Measurements from ENCODE around the gene MLXIPL. TPM values are rescaled to one million over a fixed set of nuclear protein-coding genes. Genes with fewer than 3 reads are reported as not detected.

The MLXIPL gene
- total RNA-seq, 1 donor from 2014 or later: 8.7 TPM

DNA sequence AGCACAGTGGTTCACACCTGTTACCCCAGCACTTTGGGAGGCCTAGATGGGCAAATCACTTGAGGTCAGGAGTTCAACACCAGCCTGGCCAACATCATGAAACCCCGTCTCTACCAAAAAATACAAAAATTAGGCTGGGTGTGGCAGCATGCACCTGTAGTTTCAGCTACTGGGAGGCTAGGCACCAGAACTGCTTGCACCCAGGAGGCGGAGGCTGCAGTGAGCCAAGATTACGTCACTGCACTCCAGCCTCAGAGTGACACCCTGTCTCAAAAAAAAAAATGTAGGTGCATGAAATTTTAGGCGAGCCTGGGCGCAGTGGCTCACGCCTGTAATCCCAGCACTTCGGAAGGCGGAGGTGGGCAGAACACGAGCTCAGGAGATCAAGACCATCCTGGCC is 76.5 kb downstream of the MLXIPL start:
- Mint-ChIP-seq H3K4me3 (ENCODE audit: unreplicated experiment) (no peak overlapping the region), H3K9me3 (ENCODE audit: unreplicated experiment) (no peaks in the 10 kb centered on the region), H3K4me1 (ENCODE audit: unreplicated experiment) (no peaks in the 10 kb centered on the region), H3K27ac (ENCODE audit: unreplicated experiment) (no peak overlapping the region), H3K27me3 (ENCODE audit: unreplicated experiment) (peaks cover 1% of the 10 kb centered on the region), H3K36me3 (ENCODE audit: low read depth, unreplicated experiment) (peaks cover 8% of the 10 kb centered on the region)
- DNase-seq (ENCODE audit: low spot score): no peak
- TF ChIP-seq, protein P1, sequence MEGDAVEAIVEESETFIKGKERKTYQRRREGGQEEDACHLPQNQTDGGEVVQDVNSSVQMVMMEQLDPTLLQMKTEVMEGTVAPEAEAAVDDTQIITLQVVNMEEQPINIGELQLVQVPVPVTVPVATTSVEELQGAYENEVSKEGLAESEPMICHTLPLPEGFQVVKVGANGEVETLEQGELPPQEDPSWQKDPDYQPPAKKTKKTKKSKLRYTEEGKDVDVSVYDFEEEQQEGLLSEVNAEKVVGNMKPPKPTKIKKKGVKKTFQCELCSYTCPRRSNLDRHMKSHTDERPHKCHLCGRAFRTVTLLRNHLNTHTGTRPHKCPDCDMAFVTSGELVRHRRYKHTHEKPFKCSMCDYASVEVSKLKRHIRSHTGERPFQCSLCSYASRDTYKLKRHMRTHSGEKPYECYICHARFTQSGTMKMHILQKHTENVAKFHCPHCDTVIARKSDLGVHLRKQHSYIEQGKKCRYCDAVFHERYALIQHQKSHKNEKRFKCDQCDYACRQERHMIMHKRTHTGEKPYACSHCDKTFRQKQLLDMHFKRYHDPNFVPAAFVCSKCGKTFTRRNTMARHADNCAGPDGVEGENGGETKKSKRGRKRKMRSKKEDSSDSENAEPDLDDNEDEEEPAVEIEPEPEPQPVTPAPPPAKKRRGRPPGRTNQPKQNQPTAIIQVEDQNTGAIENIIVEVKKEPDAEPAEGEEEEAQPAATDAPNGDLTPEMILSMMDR (IDR thresholded peaks at IDR 0.05; ENCODE audit: unreplicated experiment): no peak

DNA sequence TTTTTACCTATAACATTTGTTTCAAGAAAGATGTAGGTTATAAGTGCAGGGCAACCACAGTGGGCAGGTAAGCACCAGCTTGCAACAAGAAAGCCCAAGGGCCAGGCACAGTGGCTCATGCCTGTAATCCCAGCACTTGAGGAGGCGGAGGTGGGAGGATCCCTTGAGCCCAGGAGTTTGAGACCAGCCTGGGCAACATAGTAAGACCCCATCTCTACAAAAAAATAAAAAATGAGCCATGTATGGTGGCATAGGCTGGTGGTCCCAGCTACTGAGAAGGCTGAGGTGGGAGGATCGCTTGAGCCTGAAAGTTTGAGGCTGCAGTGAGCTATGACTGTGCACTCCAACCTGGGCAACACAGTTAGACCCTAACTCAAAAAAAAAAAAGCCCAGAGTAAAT is 79.6 kb downstream of the MLXIPL start:
- H3K27me3 Mint-ChIP-seq (ENCODE audit: unreplicated experiment): peaks cover 7% of the 10 kb centered on the region
- peaks cover 4% of the 10 kb centered on the region for H3K4me1 Mint-ChIP-seq (ENCODE audit: unreplicated experiment)
- peaks cover 15% of the 10 kb centered on the region for H3K36me3 Mint-ChIP-seq (ENCODE audit: low read depth, unreplicated experiment)
- H3K9me3 Mint-ChIP-seq (ENCODE audit: unreplicated experiment): no peaks in the 10 kb centered on the region
- TF ChIP-seq, protein P1 (IDR thresholded peaks at IDR 0.05; ENCODE audit: unreplicated experiment): no peak
- DNase-seq (ENCODE audit: low spot score): no peak
- no peak overlapping the region for H3K4me3 Mint-ChIP-seq (ENCODE audit: unreplicated experiment)
- H3K27ac Mint-ChIP-seq (ENCODE audit: unreplicated experiment): no peak overlapping the region

Other genes starting within 250 kb of the MLXIPL start
- gene FZD9, start 190.7 kb downstream of the MLXIPL start, total RNA-seq (ENCODE audit: unreplicated experiment): 2.5 TPM
- 56.5 TPM for gene BAZ1B, start 102.2 kb downstream of the MLXIPL start, total RNA-seq (ENCODE audit: unreplicated experiment)
- gene BCL7B, start 66.8 kb downstream of the MLXIPL start, total RNA-seq (ENCODE audit: unreplicated experiment): 38.6 TPM
- 22.4 TPM for gene TBL2, start 45.9 kb downstream of the MLXIPL start, total RNA-seq (ENCODE audit: unreplicated experiment)
- 9.8 TPM for gene VPS37D, start 43.3 kb upstream of the MLXIPL start, total RNA-seq (ENCODE audit: unreplicated experiment)
- 10.3 TPM for gene DNAJC30, start 58.9 kb upstream of the MLXIPL start, total RNA-seq (ENCODE audit: unreplicated experiment)
- 50.6 TPM for gene BUD23, start 59.1 kb upstream of the MLXIPL start, total RNA-seq (ENCODE audit: unreplicated experiment)
- gene STX1A, start 95.1 kb upstream of the MLXIPL start, total RNA-seq (ENCODE audit: unreplicated experiment): 13.2 TPM
- 16.4 TPM for gene ABHD11, start 114.3 kb upstream of the MLXIPL start, total RNA-seq (ENCODE audit: unreplicated experiment)
- gene CLDN3, start 145.7 kb upstream of the MLXIPL start, total RNA-seq (ENCODE audit: unreplicated experiment): 0.36 TPM
- gene CLDN4, start 206.5 kb upstream of the MLXIPL start, total RNA-seq (ENCODE audit: unreplicated experiment): 1.6 TPM
- 6.1 TPM for gene METTL27, start 218.0 kb upstream of the MLXIPL start, total RNA-seq (ENCODE audit: unreplicated experiment)
- gene TMEM270, start 236.6 kb upstream of the MLXIPL start, total RNA-seq (ENCODE audit: unreplicated experiment): not detected

Measured in endothelial cell (in vitro differentiated cells).